HG03342 (cell line): ENCODE results near the gene MFSD8.
"Not testable (repeated sequence)": the region's sequence is repeated elsewhere in the genome, so short reads cannot be mapped to it uniquely, and the experiment has no call there.

Experiments
- ATAC-seq: cut with Tn5 transposase; IDR thresholded peaks from one replicate; pipeline ENCODE4 v1.9.1; 2021; ENCODE audit warnings: mild to moderate bottlenecking, moderate library complexity; ENCODE audit not compliant: unreplicated experiment

MFSD8 gene

GRCh38 chr4:127965062-127965802 lies at the start of gene MFSD8, which contains the start of gene ABHD18:
Gene MFSD8 (minus strand): TSS chr4:127965173. CDS start chr4:127965133, 40 bp downstream.
Gene ABHD18 (plus strand): TSS chr4:127965406. CDS start chr4:127982956, 17,550 bp downstream.
- ATAC-seq: peak; percentile 94

GRCh38 chr4:128009428-128009827 lies 44.5 kb upstream of the MFSD8 start:
- ATAC-seq: no peak

- ATAC-seq: no peak
Measured at GRCh38 chr4:128006592-128006991, 41.6 kb upstream of the MFSD8 start.

- ATAC-seq: peak; percentile 99
Measured at GRCh38 chr4:127997534-127998388, 32.8 kb upstream of the MFSD8 start.

- not testable (repeated sequence) for ATAC-seq
Measured at GRCh38 chr4:127996521-127996920, 31.5 kb upstream of the MFSD8 start.

- ATAC-seq: no peak
Measured at GRCh38 chr4:127995776-127996175, 30.8 kb upstream of the MFSD8 start.

GRCh38 chr4:127993151-127993550 lies 28.2 kb upstream of the MFSD8 start:
- ATAC-seq: no peak

GRCh38 chr4:127988638-127989037 lies 23.7 kb upstream of the MFSD8 start:
- no peak for ATAC-seq

- ATAC-seq: no peak
Measured at GRCh38 chr4:127985989-127986388, 21.0 kb upstream of the MFSD8 start.

GRCh38 chr4:127982445-127982844 lies 17.5 kb upstream of the MFSD8 start:
- ATAC-seq: no peak

GRCh38 chr4:127978930-127979329 lies 14.0 kb upstream of the MFSD8 start:
- no peak for ATAC-seq

GRCh38 chr4:127975121-127975770 lies 10.3 kb upstream of the MFSD8 start:
- ATAC-seq: no peak

- ATAC-seq: not testable (repeated sequence)
Measured at GRCh38 chr4:127970925-127971324, 6.0 kb upstream of the MFSD8 start.

- no peak for ATAC-seq
Measured at GRCh38 chr4:127968586-127968985, 3.6 kb upstream of the MFSD8 start.

- no peak for ATAC-seq
Measured at GRCh38 chr4:127967141-127967775, 2.3 kb upstream of the MFSD8 start.

GRCh38 chr4:127965803-127966175 lies 816 bp upstream of the MFSD8 start:
- peak; percentile 38 for ATAC-seq

- peak; percentile 15 for ATAC-seq
Measured at GRCh38 chr4:127964426-127965061, 429 bp downstream of the MFSD8 start.

GRCh38 chr4:127963633-127964398 lies 1.2 kb downstream of the MFSD8 start:
- ATAC-seq: not testable (repeated sequence)

- no peak for ATAC-seq
Measured at GRCh38 chr4:127959794-127960193, 5.2 kb downstream of the MFSD8 start.

GRCh38 chr4:127957105-127957504 lies 7.9 kb downstream of the MFSD8 start:
- ATAC-seq: no peak
